Astrocyte of the cerebellum (primary cell): ENCODE measurements around the gene TAAR2.

Source experiments
- DNase-seq: peaks from one replicate; pipeline ENCODE4 v3.0.0-alpha.2; 2011; ENCODE audit warnings: low read depth
- H3K4me3 ChIP-seq: 2 replicates; pipeline ENCODE4 v1.5.1; 2011; ENCODE audit warnings: mild to moderate bottlenecking, low read depth, low read length, moderate library complexity
- in situ Hi-C: cut with HindIII; loops from 2 replicates; pipeline ENCODE4 v1.10.0; 2017; ENCODE audit warnings: low sequenced_read_pairs
- TF ChIP-seq, protein P1 (sequence below): IDR thresholded peaks from 2 replicates; pipeline ENCODE4 v1.5.1; 2012; ENCODE audit warnings: low read length, low read depth, moderate library complexity, mild to moderate bottlenecking; ENCODE audit errors: missing control alignments

TAAR2 gene

DNA sequence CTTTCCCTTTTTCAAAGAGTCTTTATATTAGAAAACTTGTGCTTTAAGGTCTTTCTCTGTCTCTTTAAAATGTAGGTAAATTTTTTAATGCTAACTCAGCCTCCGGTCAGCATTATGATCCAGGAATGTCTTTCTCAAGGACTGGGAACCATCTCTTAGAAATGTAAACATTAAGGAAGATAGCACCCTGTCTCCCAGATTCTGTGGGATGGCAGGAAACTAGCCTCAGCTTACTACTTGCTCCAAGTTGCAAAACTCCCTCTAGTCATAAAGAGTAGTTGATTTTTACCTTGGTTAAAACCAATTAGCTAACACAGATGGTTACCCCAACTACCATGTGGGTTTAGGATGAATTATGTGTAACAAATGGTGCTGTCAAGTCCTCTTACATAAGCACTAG is 39.6 kb upstream of the TAAR2 start:
- H3K4me3 ChIP-seq = no peak overlapping the region
- in situ Hi-C loops = no loop called here
- TF ChIP-seq, protein P1, sequence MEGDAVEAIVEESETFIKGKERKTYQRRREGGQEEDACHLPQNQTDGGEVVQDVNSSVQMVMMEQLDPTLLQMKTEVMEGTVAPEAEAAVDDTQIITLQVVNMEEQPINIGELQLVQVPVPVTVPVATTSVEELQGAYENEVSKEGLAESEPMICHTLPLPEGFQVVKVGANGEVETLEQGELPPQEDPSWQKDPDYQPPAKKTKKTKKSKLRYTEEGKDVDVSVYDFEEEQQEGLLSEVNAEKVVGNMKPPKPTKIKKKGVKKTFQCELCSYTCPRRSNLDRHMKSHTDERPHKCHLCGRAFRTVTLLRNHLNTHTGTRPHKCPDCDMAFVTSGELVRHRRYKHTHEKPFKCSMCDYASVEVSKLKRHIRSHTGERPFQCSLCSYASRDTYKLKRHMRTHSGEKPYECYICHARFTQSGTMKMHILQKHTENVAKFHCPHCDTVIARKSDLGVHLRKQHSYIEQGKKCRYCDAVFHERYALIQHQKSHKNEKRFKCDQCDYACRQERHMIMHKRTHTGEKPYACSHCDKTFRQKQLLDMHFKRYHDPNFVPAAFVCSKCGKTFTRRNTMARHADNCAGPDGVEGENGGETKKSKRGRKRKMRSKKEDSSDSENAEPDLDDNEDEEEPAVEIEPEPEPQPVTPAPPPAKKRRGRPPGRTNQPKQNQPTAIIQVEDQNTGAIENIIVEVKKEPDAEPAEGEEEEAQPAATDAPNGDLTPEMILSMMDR = no peak
- no peak for DNase-seq

DNA sequence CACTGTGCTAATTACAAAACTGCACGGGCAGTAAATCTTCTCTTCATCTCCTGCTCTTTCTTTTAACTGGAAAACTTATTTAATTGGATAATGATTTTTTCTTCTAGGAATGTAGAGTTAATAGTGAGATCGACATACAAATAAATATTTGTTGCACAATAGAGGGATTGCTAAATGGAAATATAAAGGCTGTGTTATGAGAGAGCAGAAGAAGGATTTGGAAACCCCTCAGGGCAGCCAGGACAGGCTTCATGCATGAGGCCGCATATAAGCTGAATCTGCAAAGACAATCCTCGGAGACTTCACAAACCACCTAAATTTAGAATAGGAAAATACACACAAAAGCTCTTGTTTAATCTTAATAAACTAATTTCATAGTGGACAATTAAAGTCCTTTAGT is 37.8 kb upstream of the TAAR2 start:
- H3K4me3 ChIP-seq = no peak overlapping the region
- DNase-seq = no peak
- TF ChIP-seq, protein P1 = no peak
- in situ Hi-C loops = no loop called here

DNA sequence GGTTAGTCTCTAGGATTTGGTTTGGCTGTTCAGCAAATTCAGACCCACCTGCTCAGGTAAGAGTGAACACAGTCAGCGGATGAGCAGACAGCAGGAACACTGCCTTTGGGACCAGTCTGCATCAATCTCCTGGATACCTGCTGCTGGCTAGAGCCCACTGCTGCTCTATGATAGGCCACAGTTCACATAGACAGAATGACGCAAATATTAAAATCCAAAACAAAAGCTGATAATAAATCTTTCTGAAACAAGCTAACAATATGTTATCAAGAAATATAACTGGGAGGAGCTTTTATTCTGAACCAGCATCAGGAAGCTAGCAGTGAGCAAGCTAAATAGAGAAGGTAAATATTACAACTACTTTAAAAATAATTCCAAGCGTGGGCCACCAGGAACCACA is 35.0 kb upstream of the TAAR2 start, which contains the start of gene TAAR1:
TAAR1 (minus strand) TSS at position 101 of the 400 bp plus-strand sequence. CDS start 13,179 bp downstream, outside the sequence.
- DNase-seq = no peak
- no peak within 1 kb of the TSS for H3K4me3 ChIP-seq
- TF ChIP-seq, protein P1 = no peak
- in situ Hi-C loops = no loop called here

DNA sequence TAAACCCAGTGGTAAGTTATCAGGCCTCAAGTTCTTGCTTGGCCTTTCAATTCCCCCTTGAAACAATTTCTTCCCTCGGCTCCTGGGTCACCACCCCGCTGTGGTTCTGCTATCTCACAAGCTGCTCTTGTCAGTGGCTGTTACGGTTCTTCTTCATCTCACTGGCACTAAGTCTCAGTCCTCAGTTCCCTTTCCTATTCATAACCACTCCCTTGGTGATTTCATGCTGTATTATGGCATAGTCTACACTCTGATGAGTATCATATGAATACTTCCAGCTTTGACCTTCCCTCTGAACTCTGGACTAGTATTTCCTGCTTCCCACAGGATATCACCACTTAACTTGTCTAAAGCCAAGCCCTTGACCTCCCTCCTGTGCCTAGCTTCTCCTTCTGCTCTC is 27.0 kb upstream of the TAAR2 start:
- in situ Hi-C loops = no loop called here
- no peak overlapping the region for H3K4me3 ChIP-seq
- DNase-seq = no peak
- TF ChIP-seq, protein P1 = no peak

DNA sequence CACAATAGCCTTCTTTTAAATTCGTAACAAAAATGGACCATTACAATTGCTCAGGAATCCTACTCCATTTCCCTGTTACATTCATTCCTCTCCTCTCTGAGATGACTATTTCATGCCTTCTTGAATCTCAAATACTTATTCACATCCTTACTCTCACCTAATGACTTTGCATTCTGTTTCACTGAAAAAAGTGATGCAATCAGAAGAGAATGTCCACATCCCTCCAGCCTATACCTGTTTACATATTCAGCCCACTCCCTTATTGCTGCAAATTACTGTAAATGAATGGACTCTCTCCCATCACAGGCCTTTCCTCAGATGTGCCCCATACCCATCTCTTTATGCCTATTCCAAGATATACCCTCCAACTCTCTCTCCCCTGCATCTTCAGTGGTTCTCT is 26.4 kb upstream of the TAAR2 start:
- TF ChIP-seq, protein P1 = no peak
- no peak overlapping the region for H3K4me3 ChIP-seq
- no peak for DNase-seq
- in situ Hi-C loops = no loop called here

DNA sequence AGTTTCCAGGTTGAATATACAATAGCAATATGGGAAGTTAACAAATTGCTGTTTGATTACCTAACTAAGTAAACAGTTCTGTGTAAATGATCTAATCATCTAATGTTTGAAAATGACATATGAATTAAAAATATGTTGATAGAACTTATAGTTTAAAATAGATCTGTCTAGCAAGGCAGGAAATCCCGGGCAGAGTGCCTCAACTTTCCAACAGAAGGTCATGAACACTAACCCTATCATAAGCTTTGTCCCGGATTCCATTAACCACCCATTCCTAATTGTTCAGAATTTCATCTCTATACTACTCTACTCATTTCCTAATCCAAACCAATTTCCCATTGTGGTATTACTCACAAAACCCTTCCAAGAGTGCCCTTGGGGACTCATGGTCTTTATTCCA is 24.8 kb upstream of the TAAR2 start:
- DNase-seq = no peak
- in situ Hi-C loops = no loop called here
- TF ChIP-seq, protein P1 = no peak
- no peak overlapping the region for H3K4me3 ChIP-seq

DNA sequence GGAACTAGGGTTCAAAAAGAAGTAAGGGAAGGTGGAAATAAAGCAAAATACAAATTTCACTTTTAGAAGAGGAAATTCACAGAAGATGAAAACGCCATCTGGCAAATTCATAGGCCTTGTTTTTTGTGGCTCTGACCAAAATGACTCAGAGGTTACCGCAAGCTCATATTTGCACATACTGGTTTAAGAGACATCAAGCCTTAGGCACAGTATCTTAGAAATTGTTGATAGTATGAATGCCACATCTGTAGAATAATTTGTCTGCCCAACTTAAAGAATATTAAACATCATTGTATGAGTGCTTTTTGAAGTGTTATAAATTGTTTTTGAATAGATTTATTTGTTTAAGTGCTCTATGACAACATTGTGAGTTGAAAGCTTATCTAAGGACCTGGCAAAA is 24.3 kb upstream of the TAAR2 start:
- no peak overlapping the region for H3K4me3 ChIP-seq
- in situ Hi-C loops = no loop called here
- TF ChIP-seq, protein P1 = no peak
- DNase-seq = peak; percentile 57
